HepG2 (cell line): Measurements from ENCODE around the gene KCTD18. TPM values are rescaled to one million over a fixed set of nuclear protein-coding genes. Genes with fewer than 3 reads are reported as not detected.
A peak's percentile ranks its signal among the peaks of the same experiment; 100 is the strongest.

Experiments used
- GABPA ChIP-seq, 2 experiments: IDR thresholded peaks; 2 replicates each; pipeline ENCODE4 v1.6.1; 2011 to 2016; ENCODE audit warnings: low read depth in 2 of 2, low read length in 1 of 2, missing biosample characterization in 1 of 2, missing genetic modification characterization in 1 of 2
- JUNB ChIP-seq: sonication (generic); formaldehyde crosslinking; IDR thresholded peaks from 2 replicates; pipeline ENCODE4 v1.8.0; 2022; ENCODE audit warnings: missing genetic modification reagents, mild to moderate bottlenecking, borderline replicate concordance
- KAT2B ChIP-seq: fragments of 150-350 bp; IDR thresholded peaks from 2 replicates; pipeline ENCODE4 v1.6.1; 2014; ENCODE audit warnings: low read depth, low read length, borderline replicate concordance
- MEIS2 ChIP-seq: sonication (generic); formaldehyde crosslinking; IDR thresholded peaks from 2 replicates; pipeline ENCODE4 v1.9.0; 2021; ENCODE audit warnings: mild to moderate bottlenecking, missing genetic modification reagents
- NFE2L1 ChIP-seq: sonication (generic); formaldehyde crosslinking; IDR thresholded peaks from 2 replicates; pipeline ENCODE4 v1.4.0; 2020; ENCODE audit warnings: missing genetic modification reagents, mild to moderate bottlenecking, borderline replicate concordance
- PITX1 ChIP-seq: sonication (generic); formaldehyde crosslinking; IDR thresholded peaks from 2 replicates; pipeline ENCODE4 v1.5.1; 2020; ENCODE audit warnings: mild to moderate bottlenecking, missing genetic modification reagents
- PTBP1 ChIP-seq: fragments of 200-400 bp; formaldehyde crosslinking; IDR thresholded peaks from 2 replicates; pipeline ENCODE4 v1.6.1; 2018; ENCODE audit warnings: low read length, low read depth; ENCODE audit not compliant: poor library complexity, severe bottlenecking
- RFXANK ChIP-seq: IDR thresholded peaks from 2 replicates; pipeline ENCODE4 v1.6.1; 2016
- SSRP1 ChIP-seq: IDR thresholded peaks from 2 replicates; pipeline ENCODE4 v1.6.1; 2016; ENCODE audit warnings: control low read depth
- STAT6 ChIP-seq: sonication (generic); formaldehyde crosslinking; IDR thresholded peaks from 2 replicates; pipeline ENCODE4 v1.4.0; 2020; ENCODE audit warnings: missing genetic modification reagents, mild to moderate bottlenecking, borderline replicate concordance
- TSC22D2 ChIP-seq: sonication (generic); formaldehyde crosslinking; IDR thresholded peaks from 2 replicates; pipeline ENCODE4 v1.5.1; 2020; ENCODE audit warnings: missing genetic modification reagents, mild to moderate bottlenecking, borderline replicate concordance
- ZBTB21 ChIP-seq: sonication (generic); formaldehyde crosslinking; IDR thresholded peaks from 2 replicates; pipeline ENCODE4 v1.4.0; 2020; ENCODE audit warnings: missing genetic modification reagents
- ZBTB39 ChIP-seq: sonication (generic); formaldehyde crosslinking; IDR thresholded peaks from 2 replicates; pipeline ENCODE4 v1.5.0; 2020; ENCODE audit warnings: missing genetic modification reagents
- ZNF17 ChIP-seq: sonication (generic); formaldehyde crosslinking; IDR thresholded peaks from 2 replicates; pipeline ENCODE4 v1.5.0; 2020; ENCODE audit warnings: mild to moderate bottlenecking, missing genetic modification reagents
- ZNF446 ChIP-seq: sonication (generic); formaldehyde crosslinking; IDR thresholded peaks from 2 replicates; pipeline ENCODE4 v1.5.0; 2020; ENCODE audit warnings: mild to moderate bottlenecking, missing genetic modification reagents
- ZNF512B ChIP-seq: sonication (generic); formaldehyde crosslinking; IDR thresholded peaks from 2 replicates; pipeline ENCODE4 v1.5.1; 2020; ENCODE audit warnings: missing genetic modification reagents, mild to moderate bottlenecking, borderline replicate concordance
- ZNF670 ChIP-seq: sonication (generic); formaldehyde crosslinking; IDR thresholded peaks from 2 replicates; pipeline ENCODE4 v1.8.0; 2022; ENCODE audit warnings: mild to moderate bottlenecking, missing genetic modification reagents, borderline replicate concordance
- ZNF782 ChIP-seq: sonication (generic); formaldehyde crosslinking; IDR thresholded peaks from 2 replicates; pipeline ENCODE4 v1.4.0; 2020; ENCODE audit warnings: missing genetic modification reagents, mild to moderate bottlenecking, borderline replicate concordance
- ZSCAN21 ChIP-seq: sonication (generic); formaldehyde crosslinking; IDR thresholded peaks from 2 replicates; pipeline ENCODE4 v1.8.0; 2022; ENCODE audit warnings: mild to moderate bottlenecking, missing genetic modification reagents, moderate library complexity, borderline replicate concordance
- polyA plus RNA-seq, 8 experiments: library from polyadenylated mRNA; depleted of rRNA in 3 of 8; stranded (reverse) in 7 of 8; unstranded in 1 of 8; fragments of >200 nt; fragmentation: Illumina TruSeq in 4 of 8; extraction: Trizol in 4 of 8; gene quantifications; 2 replicates each; pipeline versions ENCODE4 v1.2.1 to v1.2.3, GENCODE V29; 2011 to 2016; ENCODE audit warnings: low read depth in 4 of 8, missing spikeins in 1 of 8, mixed read lengths in 1 of 8; ENCODE audit not compliant: insufficient read depth in 1 of 8
- total RNA-seq, 5 experiments: library from RNA; depleted of rRNA; stranded (reverse); fragments of >200 nt; fragmentation: Illumina TruSeq; extraction: Trizol; gene quantifications; 2 replicates each; pipeline ENCODE4 v1.2.3, GENCODE V29; 2016; ENCODE audit warnings: low read depth in 1 of 5
- TF ChIP-seq, protein P1 (sequence below): sonication (generic); formaldehyde crosslinking; IDR thresholded peaks from 2 replicates; pipeline ENCODE4 v1.4.0; 2020; ENCODE audit warnings: mild to moderate bottlenecking, missing genetic modification reagents

The KCTD18 gene
- total and polyA plus RNA-seq, 2 of the 13 experiments (the other 11 are each of a cell fraction or from before 2014, with no cell fraction given): 2.2 to 7.1 TPM

DNA sequence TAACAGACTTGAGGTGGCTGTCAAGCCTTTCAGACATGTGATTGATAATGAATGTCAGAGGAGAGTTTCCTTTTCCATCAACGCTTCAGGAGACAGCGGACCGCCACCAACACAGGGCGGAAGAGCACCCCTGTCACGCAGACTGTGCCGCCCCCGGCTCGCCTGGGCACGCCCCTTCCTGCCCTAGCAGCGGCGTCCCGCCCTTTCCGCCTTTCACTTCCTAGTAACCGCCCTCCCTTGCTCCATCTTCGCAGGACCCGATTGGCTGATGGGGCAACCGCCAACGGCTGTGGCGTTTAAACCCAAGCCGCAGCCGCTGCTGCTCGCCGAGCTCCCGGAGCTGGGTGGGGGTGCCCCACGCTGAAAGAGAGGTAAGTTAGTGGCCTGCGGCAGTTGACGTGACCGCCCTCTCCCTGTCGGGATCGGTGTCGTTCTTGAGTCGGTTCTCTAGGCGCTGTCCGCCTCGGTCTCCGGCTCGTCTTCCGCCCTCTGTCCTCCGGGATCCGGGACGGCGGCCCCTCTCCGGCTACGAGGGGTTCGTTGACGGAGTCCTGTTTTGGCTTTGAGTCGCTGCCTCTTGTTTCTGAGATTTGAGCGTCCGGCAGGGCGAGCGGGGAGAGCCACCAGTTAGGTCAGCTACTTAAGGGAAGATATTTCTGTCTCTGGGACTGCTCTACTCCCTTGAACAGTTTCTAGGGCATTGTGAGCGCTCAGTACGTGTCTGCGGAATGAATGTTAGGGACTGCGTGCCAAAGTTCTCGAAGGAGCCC lies 16.2 kb upstream of the KCTD18 start, which contains the start of gene SGO2 (continued):
- no peak for TF ChIP-seq ZBTB39 (CRISPR knock-in tag)
- TF ChIP-seq ZNF512B (CRISPR knock-in tag): peak; percentile 79; the same call in 1 of the 2 replicates
- TF ChIP-seq, protein P1, sequence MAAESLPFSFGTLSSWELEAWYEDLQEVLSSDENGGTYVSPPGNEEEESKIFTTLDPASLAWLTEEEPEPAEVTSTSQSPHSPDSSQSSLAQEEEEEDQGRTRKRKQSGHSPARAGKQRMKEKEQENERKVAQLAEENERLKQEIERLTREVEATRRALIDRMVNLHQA: no peak
- no peak for TF ChIP-seq SSRP1
- 0 out of 2 replicates have a peak, but pooled peaks have one; percentile 36 for TF ChIP-seq ZBTB21 (CRISPR knock-in tag)
- TF ChIP-seq RFXANK: 0 out of 2 replicates have a peak, but pooled peaks have one; percentile 85
- TF ChIP-seq KAT2B: no peak
- TF ChIP-seq JUNB: no peak
- 0 out of 2 replicates have a peak, but pooled peaks have one; percentile 47 for TF ChIP-seq STAT6 (CRISPR knock-in tag)
- TF ChIP-seq PITX1: peak; percentile 86
- TF ChIP-seq TSC22D2 (CRISPR knock-in tag): no peak
- TF ChIP-seq NFE2L1 (CRISPR knock-in tag): no peak
- TF ChIP-seq ZNF670 (CRISPR knock-in tag): no peak
- peak; percentile 90 for TF ChIP-seq GABPA (IDR thresholded peaks at IDR 0.05; ENCODE audit: low read depth, low read length)
- peak; percentile 99 for TF ChIP-seq GABPA (CRISPR knock-in tag; IDR thresholded peaks at IDR 0.05; ENCODE audit: low read depth)
- TF ChIP-seq MEIS2 (CRISPR knock-in tag): peak; percentile 83
- no peak for TF ChIP-seq ZNF17 (CRISPR knock-in tag)
- TF ChIP-seq PTBP1: peak; percentile 70
- peak; percentile 72; the same call in 1 of the 2 replicates for TF ChIP-seq ZNF782 (CRISPR knock-in tag)
- TF ChIP-seq ZNF446 (CRISPR knock-in tag): no peak
- peak; percentile 61; the same call in 1 of the 2 replicates for TF ChIP-seq ZSCAN21 (CRISPR knock-in tag)
